ENCODE data around the gene KLHL40. TPM values are rescaled to one million over a fixed set of nuclear protein-coding genes. Genes with fewer than 3 reads are reported as not detected.

The KLHL40 gene
- total and polyA plus RNA-seq, 2 donors (not counting 3 experiments of a cell fraction or from before 2014, with no cell fraction given): not detected

DNA sequence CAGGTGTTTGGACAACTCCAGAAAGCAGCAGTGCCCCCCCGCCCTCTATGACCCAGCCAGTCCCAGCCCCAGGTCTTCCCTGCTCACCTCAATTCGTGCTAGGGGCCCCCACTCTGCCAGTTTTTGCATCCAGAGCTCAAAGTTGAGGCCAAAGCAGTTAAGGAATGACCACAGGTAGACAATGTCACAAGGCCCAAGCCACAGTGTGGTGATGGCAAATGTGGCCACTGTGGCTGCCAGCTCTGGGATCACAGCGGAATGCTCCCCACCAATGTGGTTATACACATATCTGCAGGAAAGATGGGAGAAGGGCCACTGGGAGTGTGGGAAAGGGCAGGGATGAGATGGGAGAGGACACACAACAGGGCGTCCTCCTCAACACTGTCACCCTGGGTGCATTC is 8.2 kb downstream of the KLHL40 start:
- FAIRE-seq (no peak), DNase-seq (ENCODE audit: low read depth, low spot score) (no peak)
- ChIA-PET CTCF (no interaction called here), POLR2A (no interaction called here)
- Histone ChIP-seq H3K9ac (replicated peaks; ENCODE audit: extremely low read depth, insufficient read depth, low read length) (no peak overlapping the region), H4K20me1 (replicated peaks; ENCODE audit: control insufficient read depth, extremely low read depth, insufficient read depth, low read length) (no peaks in the 10 kb centered on the region), H3K4me2 (ENCODE audit: insufficient read depth, low read length) (no peak overlapping the region), H3K9me1 (replicated peaks; ENCODE audit: control insufficient read depth, extremely low read depth, insufficient read depth, low read length) (no peaks in the 10 kb centered on the region), H2AFZ (ENCODE audit: low read depth, low read length) (no peak overlapping the region), H3K79me2 (ENCODE audit: control insufficient read depth, insufficient read depth, low read length) (no peaks in the 10 kb centered on the region), H3K27me3 (ENCODE audit: control insufficient read depth in 2 of 2, insufficient read depth in 2 of 2, low read length in 2 of 2) (no peaks in the 10 kb centered on the region), H3K4me3 (replicated peaks in 1 of 3; ENCODE audit: insufficient read depth in 1 of 3, low read depth in 1 of 3, low read length in 3 of 3) (no peak overlapping the region), H3K36me3 (ENCODE audit: control insufficient read depth in 2 of 2, extremely low read depth in 1 of 2, insufficient read depth in 2 of 2, low read length in 2 of 2) (no peaks in the 10 kb centered on the region), H3K27ac (ENCODE audit: insufficient read depth, low read depth, low read length) (no peak overlapping the region), H3K4me1 (ENCODE audit: control insufficient read depth, extremely low read depth, insufficient read depth, low read length) (no peaks in the 10 kb centered on the region), H3K9me3 (replicated peaks; ENCODE audit: control insufficient read depth, insufficient read depth, low read length) (no peaks in the 10 kb centered on the region)
- dilution Hi-C loops (cut with MboI; ENCODE audit: extremely low pct_ligation_motif_present, low sequenced_read_pairs): no loop called here
- no TSS peak for BruUV-seq (replicated peaks)
- TF ChIP-seq MYC (IDR thresholded peaks at IDR 0.05; ENCODE audit: low read depth, low read length) (no peak), EZH2 (IDR thresholded peaks at IDR 0.05; ENCODE audit: borderline replicate concordance, low read depth, low read length, severe bottlenecking) (no peak)
- intact Hi-C loops (cut with micrococcal nuclease): no loop called here

DNA sequence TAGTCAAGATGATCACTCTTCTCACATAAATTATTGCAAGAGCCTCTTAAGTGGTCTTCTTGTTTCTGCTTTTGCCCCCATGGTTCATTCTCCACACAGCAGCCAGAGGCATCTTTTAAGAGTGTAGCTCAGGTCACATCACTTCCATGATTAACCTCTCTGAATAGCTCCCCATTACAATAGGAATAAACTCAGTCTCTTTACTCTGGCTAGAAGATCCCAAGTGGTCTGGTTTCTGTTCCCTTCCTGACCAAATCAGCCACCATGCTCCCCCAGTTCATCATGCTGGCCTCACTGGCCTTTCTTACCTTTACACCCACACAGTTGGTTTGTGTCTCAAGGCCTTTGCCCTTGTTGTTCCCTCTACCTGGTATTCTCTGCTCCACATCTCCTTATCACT is 9.0 kb downstream of the KLHL40 start:
- intact Hi-C loops (cut with micrococcal nuclease): no loop called here
- Histone ChIP-seq H2AFZ (ENCODE audit: low read depth, low read length) (no peak overlapping the region), H3K4me3 (replicated peaks in 1 of 3; ENCODE audit: insufficient read depth in 1 of 3, low read depth in 1 of 3, low read length in 3 of 3) (no peak overlapping the region), H3K36me3 (ENCODE audit: control insufficient read depth in 2 of 2, extremely low read depth in 1 of 2, insufficient read depth in 2 of 2, low read length in 2 of 2) (no peaks in the 10 kb centered on the region), H3K27me3 (ENCODE audit: control insufficient read depth in 2 of 2, insufficient read depth in 2 of 2, low read length in 2 of 2) (no peaks in the 10 kb centered on the region), H3K79me2 (ENCODE audit: control insufficient read depth, insufficient read depth, low read length) (no peaks in the 10 kb centered on the region), H3K27ac (ENCODE audit: insufficient read depth, low read depth, low read length) (no peak overlapping the region), H3K9ac (replicated peaks; ENCODE audit: extremely low read depth, insufficient read depth, low read length) (no peak overlapping the region), H4K20me1 (replicated peaks; ENCODE audit: control insufficient read depth, extremely low read depth, insufficient read depth, low read length) (no peaks in the 10 kb centered on the region), H3K4me2 (ENCODE audit: insufficient read depth, low read length) (no peak overlapping the region), H3K9me3 (replicated peaks; ENCODE audit: control insufficient read depth, insufficient read depth, low read length) (no peaks in the 10 kb centered on the region), H3K4me1 (ENCODE audit: control insufficient read depth, extremely low read depth, insufficient read depth, low read length) (no peaks in the 10 kb centered on the region), H3K9me1 (replicated peaks; ENCODE audit: control insufficient read depth, extremely low read depth, insufficient read depth, low read length) (no peaks in the 10 kb centered on the region)
- DNase-seq (ENCODE audit: low read depth, low spot score): no peak
- FAIRE-seq: no peak
- TF ChIP-seq CTCF (IDR thresholded peaks at IDR 0.05; ENCODE audit: extremely low read depth in 1 of 2, insufficient read depth in 1 of 2, low read depth in 1 of 2, low read length in 2 of 2) (no peak), POLR2A (IDR thresholded peaks at IDR 0.05; ENCODE audit: low read depth, low read length) (no peak), FOS (IDR thresholded peaks at IDR 0.05; ENCODE audit: borderline replicate concordance, insufficient read depth, low read length) (no peak), JUN (IDR thresholded peaks at IDR 0.05; ENCODE audit: borderline replicate concordance, insufficient read depth, insufficient read length, low read depth) (no peak), POLR2AphosphoS5 (IDR thresholded peaks at IDR 0.05; ENCODE audit: insufficient read depth, low read depth, low read length) (no peak), MYC (IDR thresholded peaks at IDR 0.05; ENCODE audit: low read depth, low read length) (no peak), EZH2 (IDR thresholded peaks at IDR 0.05; ENCODE audit: borderline replicate concordance, low read depth, low read length, severe bottlenecking) (no peak), GATA2 (IDR thresholded peaks at IDR 0.05; ENCODE audit: insufficient read depth, insufficient read length, low read depth, low read length) (no peak), MAX (IDR thresholded peaks at IDR 0.05; ENCODE audit: insufficient read depth, insufficient read length) (no peak)
- CTCF ChIA-PET: no interaction called here
- POLR2A ChIA-PET: no interaction called here
- BruUV-seq (replicated peaks): no TSS peak
- dilution Hi-C loops (cut with MboI; ENCODE audit: extremely low pct_ligation_motif_present, low sequenced_read_pairs): no loop called here
